Glutamatergic neuron (in vitro differentiated cells): ENCODE measurements around the gene MT1HL1. TPM values are rescaled to one million over a fixed set of nuclear protein-coding genes. Genes with fewer than 3 reads are reported as not detected.

Experiments
- DNase-seq: peaks from one replicate; pipeline ENCODE4 v3.0.0; 2022
- H3K27ac Mint-ChIP-seq: one replicate; pipeline ENCODE4 v1.8.0; 2020; ENCODE audit warnings: mild to moderate bottlenecking, mixed read lengths, inconsistent platforms; ENCODE audit not compliant: unreplicated experiment
- H3K27me3 Mint-ChIP-seq: one replicate; pipeline ENCODE4 v1.8.0; 2020; ENCODE audit warnings: mild to moderate bottlenecking, moderate library complexity, mixed read lengths, inconsistent platforms; ENCODE audit not compliant: unreplicated experiment
- H3K36me3 Mint-ChIP-seq: one replicate; pipeline ENCODE4 v1.8.0; 2020; ENCODE audit warnings: mild to moderate bottlenecking, mixed read lengths, inconsistent platforms; ENCODE audit not compliant: unreplicated experiment
- H3K4me1 Mint-ChIP-seq: one replicate; pipeline ENCODE4 v1.8.0; 2020; ENCODE audit warnings: mild to moderate bottlenecking, low read depth, mixed read lengths, inconsistent platforms; ENCODE audit not compliant: unreplicated experiment
- H3K4me3 Mint-ChIP-seq: one replicate; pipeline ENCODE4 v1.8.0; 2020; ENCODE audit warnings: mild to moderate bottlenecking, mixed read lengths, inconsistent platforms; ENCODE audit not compliant: unreplicated experiment
- H3K9me3 Mint-ChIP-seq: one replicate; pipeline ENCODE4 v1.8.0; 2020; ENCODE audit warnings: mild to moderate bottlenecking, moderate library complexity, mixed read lengths, inconsistent platforms; ENCODE audit not compliant: unreplicated experiment
- total RNA-seq: library from RNA; stranded (reverse); fragmentation: NEBNext Ultra II Directional; extraction: Animal tissue kit (Norgen Biotek cat#: 25700); gene quantifications from one replicate; pipeline ENCODE4 v1.2.1, GENCODE V29; 2021; ENCODE audit not compliant: unreplicated experiment
- TF ChIP-seq, protein P1 (sequence below): fragments of 200-600 bp; sonication (generic); IDR thresholded peaks from one replicate; pipeline ENCODE4 v1.5.0; 2021; ENCODE audit not compliant: partially characterized antibody, unreplicated experiment

Gene MT1HL1
- total RNA-seq, 1 donor from 2014 or later, result not detected

- Mint-ChIP-seq H3K9me3 (peaks cover 10% of the 10 kb centered on the region), H3K27ac (peak overlapping the region; percentile 50), H3K4me1 (peaks cover 13% of the 10 kb centered on the region), H3K36me3 (peaks cover 5% of the 10 kb centered on the region), H3K27me3 (peaks cover 13% of the 10 kb centered on the region), H3K4me3 (peak overlapping the region; percentile 91)
- no peak for DNase-seq
- TF ChIP-seq, protein P1, sequence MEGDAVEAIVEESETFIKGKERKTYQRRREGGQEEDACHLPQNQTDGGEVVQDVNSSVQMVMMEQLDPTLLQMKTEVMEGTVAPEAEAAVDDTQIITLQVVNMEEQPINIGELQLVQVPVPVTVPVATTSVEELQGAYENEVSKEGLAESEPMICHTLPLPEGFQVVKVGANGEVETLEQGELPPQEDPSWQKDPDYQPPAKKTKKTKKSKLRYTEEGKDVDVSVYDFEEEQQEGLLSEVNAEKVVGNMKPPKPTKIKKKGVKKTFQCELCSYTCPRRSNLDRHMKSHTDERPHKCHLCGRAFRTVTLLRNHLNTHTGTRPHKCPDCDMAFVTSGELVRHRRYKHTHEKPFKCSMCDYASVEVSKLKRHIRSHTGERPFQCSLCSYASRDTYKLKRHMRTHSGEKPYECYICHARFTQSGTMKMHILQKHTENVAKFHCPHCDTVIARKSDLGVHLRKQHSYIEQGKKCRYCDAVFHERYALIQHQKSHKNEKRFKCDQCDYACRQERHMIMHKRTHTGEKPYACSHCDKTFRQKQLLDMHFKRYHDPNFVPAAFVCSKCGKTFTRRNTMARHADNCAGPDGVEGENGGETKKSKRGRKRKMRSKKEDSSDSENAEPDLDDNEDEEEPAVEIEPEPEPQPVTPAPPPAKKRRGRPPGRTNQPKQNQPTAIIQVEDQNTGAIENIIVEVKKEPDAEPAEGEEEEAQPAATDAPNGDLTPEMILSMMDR, result no peak
These were observed 39.8 kb upstream of the MT1HL1 start for GRCh38 chr1:237043846-237044636.

DNA sequence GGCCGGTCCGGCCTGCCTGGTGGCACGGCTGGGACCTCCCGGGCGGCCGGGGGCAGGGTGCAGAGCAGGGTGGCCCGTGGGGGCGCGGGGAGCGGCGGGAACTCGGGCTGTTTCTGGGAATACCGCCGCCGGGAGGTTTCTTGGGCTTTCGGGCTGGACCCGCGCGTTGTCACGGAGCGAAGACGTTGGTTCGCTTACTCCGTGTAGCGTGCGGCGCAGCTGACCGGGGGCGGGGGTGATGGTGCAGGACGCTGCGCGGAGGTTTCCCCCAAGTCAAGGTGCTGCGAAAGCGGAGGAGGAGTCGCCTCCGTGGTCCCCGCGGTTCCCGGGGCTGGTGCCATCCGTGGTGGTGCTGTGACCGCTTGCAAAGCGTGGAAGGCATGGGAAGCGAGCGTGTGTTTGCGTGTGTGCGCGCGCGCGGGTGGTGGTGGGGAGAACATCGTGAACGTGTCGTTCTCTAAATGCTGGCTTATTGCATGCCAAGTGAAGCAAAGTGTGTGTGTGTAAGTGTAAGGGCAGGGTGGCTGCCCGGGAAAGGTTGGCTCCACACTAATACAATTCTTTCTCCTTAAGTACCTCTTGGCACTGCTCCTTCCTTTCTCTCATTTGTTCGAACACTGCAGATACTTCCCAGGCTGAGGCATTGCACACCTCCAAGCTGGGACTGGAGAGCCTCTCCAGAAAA, 38.8 kb upstream of the MT1HL1 start:
- Mint-ChIP-seq H3K4me1 (peaks cover 13% of the 10 kb centered on the region), H3K9me3 (peaks cover 10% of the 10 kb centered on the region), H3K4me3 (peak overlapping the region; percentile 91), H3K36me3 (peaks cover 5% of the 10 kb centered on the region), H3K27me3 (peaks cover 13% of the 10 kb centered on the region), H3K27ac (peak overlapping the region; percentile 66)
- TF ChIP-seq, protein P1, result no peak
- peak; percentile 57 for DNase-seq

- peaks cover 13% of the 10 kb centered on the region for H3K4me1 Mint-ChIP-seq
- peaks cover 13% of the 10 kb centered on the region for H3K27me3 Mint-ChIP-seq
- H3K9me3 Mint-ChIP-seq, result peaks cover 10% of the 10 kb centered on the region
- peaks cover 5% of the 10 kb centered on the region for H3K36me3 Mint-ChIP-seq
- peak; percentile 57 for DNase-seq
- H3K4me3 Mint-ChIP-seq, result peak overlapping the region; percentile 91
- TF ChIP-seq, protein P1, result no peak
- no peak overlapping the region for H3K27ac Mint-ChIP-seq
These were observed 38.3 kb upstream of the MT1HL1 start for GRCh38 chr1:237042526-237042891.

DNA sequence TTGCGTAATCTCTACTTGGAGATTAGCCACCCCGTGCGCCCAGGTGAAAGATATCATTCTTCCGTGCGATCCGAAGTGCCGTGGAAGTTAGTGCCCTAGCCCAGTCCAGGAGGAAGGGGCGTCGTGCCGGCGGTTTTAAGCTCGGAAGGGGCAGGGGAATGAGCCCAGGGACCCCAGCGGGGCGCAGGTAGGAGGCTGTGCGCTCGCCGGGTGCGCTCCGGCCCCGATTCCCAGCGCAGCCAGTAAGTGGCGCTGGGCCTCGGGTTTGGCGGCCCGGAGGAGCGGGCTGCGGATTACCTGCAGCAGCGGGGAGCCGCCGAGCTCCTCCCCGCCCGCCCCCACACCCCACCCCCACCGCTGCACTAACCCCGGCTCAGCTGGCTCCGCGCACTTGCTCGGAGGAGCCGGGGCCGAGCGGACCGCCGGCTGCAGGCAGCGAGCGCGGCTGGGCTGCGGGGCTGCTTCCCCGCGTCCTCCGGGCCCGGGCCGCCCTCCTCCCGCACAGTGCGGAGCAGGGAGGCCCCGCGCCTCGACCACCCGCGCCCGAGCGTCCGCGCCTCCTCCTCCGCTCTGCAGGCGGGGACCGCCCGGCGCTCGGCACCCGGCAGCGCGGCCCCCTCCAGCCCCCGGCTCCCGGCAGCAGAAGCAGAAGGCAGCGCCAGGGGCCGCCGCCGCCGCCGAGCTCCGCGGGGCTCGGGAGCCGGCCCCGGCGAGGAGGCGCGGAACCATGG, 37.7 kb upstream of the MT1HL1 start, which contains the start of gene RYR2:
TSS of gene RYR2 (plus strand) at position 390 of the 731 bp plus-strand sequence. CDS start at position 728, 338 bp downstream.
- H3K27ac Mint-ChIP-seq, result peak within 1 kb of the TSS; percentile 78
- peaks cover 13% of the 10 kb centered on the region for H3K27me3 Mint-ChIP-seq
- peaks cover 13% of the 10 kb centered on the region for H3K4me1 Mint-ChIP-seq

More for the DNA sequence above, 37.7 kb upstream of the MT1HL1 start, which contains the start of gene RYR2:
- peaks cover 5% of the 10 kb centered on the region for H3K36me3 Mint-ChIP-seq
- TF ChIP-seq, protein P1, result peak; percentile 60
- H3K9me3 Mint-ChIP-seq, result peaks cover 10% of the 10 kb centered on the region
- peak within 1 kb of the TSS; percentile 91 for H3K4me3 Mint-ChIP-seq
- peak; percentile 79 for DNase-seq
